ENCODE results near the gene CHKB.
A peak's percentile ranks its signal among the peaks of the same experiment; 100 is the strongest.

Gene CHKB

DNA sequence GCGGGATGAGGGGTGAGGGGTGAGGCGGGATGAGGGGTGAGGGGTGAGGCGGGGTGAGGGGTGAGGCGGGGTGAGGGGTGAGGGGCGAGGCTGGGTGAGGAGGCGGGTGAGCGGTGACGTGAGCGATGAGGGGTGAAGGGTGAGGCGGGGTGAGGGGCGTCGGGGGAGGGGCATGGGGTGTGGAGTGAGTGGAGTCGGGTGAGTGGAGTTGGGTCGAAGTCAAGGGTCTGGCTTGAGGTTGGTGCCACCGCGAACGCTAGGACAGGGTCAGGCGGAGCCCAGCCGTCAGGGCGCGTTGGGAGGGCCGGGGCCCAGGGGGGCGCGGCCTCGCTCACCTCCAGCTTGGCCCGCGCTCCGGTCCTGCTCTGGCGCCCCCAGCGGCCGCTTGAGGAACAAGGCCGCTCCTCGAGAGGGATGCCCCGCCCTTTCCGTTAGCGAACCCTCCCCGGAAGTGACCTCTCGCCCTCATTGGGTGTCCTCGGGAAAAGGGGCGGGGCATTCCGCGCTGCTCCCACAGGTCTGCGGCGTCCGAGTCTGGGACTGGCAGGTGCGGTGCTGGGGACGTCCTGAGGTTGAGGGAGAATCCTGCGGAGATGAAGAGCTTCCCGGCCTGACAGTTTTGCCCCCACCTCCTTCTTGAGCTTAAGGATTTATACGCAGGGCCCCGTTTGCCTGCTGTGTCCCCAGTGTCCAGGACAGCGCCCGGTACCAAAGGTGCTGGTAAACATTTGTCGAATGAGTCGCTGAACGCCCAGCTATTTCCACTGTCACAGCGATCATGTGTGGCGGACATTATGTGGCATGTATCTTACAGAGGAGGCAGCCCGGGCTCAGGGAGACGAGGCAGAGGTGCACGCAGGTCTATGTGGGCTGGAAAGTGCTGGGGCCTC is 19.9 kb downstream of the CHKB start, which contains the start of gene SYCE3 (continued):
- TF ChIP-seq ZNF324 (tag by site-specific recombination; IDR thresholded peaks at IDR 0.05) (peak; percentile 61; the same call in 1 of the 2 replicates), KLF1 (tag by site-specific recombination; IDR thresholded peaks at IDR 0.05) (peak; percentile 89), KLF9 (tag by site-specific recombination; IDR thresholded peaks at IDR 0.05; ENCODE audit: low read depth) (peak; percentile 95), ZNF132 (tag by site-specific recombination; IDR thresholded peaks at IDR 0.05; ENCODE audit: borderline replicate concordance) (no peak), ZIC2 (tag by site-specific recombination; IDR thresholded peaks at IDR 0.05) (peak; percentile 53; the same call in 1 of the 2 replicates), SP7 (tag by site-specific recombination; IDR thresholded peaks at IDR 0.05) (peak; percentile 67), SCRT2 (tag by site-specific recombination; IDR thresholded peaks at IDR 0.05) (peak; percentile 94), ZFHX2 (tag by site-specific recombination; conservative IDR thresholded peaks at IDR 0.05) (no peak), ZNF521 (tag by site-specific recombination; IDR thresholded peaks at IDR 0.05) (no peak), ZNF473 (tag by site-specific recombination; IDR thresholded peaks at IDR 0.05) (no peak), GLIS1 (tag by site-specific recombination; IDR thresholded peaks at IDR 0.05) (peak; percentile 87), ZNF202 (tag by site-specific recombination; IDR thresholded peaks at IDR 0.05; ENCODE audit: borderline replicate concordance) (no peak), BCL11B (tag by site-specific recombination; IDR thresholded peaks at IDR 0.05; ENCODE audit: low read depth) (peak; percentile 73; the same call in 1 of the 2 replicates), ZNF175 (tag by site-specific recombination; IDR thresholded peaks at IDR 0.05) (no peak), ZNF514 (tag by site-specific recombination; IDR thresholded peaks at IDR 0.05) (no peak), ZNF76 (tag by site-specific recombination; IDR thresholded peaks at IDR 0.05; ENCODE audit: borderline replicate concordance, low read depth) (peak; percentile 70; the same call in 1 of the 2 replicates), ZNF785 (tag by site-specific recombination; IDR thresholded peaks at IDR 0.05) (no peak), ZNF530 (tag by site-specific recombination; IDR thresholded peaks at IDR 0.05; ENCODE audit: low read depth) (no peak), YY2 (tag by site-specific recombination; IDR thresholded peaks at IDR 0.05) (no peak)
- TF ChIP-seq, protein P1, sequence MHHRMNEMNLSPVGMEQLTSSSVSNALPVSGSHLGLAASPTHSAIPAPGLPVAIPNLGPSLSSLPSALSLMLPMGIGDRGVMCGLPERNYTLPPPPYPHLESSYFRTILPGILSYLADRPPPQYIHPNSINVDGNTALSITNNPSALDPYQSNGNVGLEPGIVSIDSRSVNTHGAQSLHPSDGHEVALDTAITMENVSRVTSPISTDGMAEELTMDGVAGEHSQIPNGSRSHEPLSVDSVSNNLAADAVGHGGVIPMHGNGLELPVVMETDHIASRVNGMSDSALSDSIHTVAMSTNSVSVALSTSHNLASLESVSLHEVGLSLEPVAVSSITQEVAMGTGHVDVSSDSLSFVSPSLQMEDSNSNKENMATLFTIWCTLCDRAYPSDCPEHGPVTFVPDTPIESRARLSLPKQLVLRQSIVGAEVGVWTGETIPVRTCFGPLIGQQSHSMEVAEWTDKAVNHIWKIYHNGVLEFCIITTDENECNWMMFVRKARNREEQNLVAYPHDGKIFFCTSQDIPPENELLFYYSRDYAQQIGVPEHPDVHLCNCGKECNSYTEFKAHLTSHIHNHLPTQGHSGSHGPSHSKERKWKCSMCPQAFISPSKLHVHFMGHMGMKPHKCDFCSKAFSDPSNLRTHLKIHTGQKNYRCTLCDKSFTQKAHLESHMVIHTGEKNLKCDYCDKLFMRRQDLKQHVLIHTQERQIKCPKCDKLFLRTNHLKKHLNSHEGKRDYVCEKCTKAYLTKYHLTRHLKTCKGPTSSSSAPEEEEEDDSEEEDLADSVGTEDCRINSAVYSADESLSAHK (tag by site-specific recombination; IDR thresholded peaks at IDR 0.05): no peak
- TF ChIP-seq, protein P2, sequence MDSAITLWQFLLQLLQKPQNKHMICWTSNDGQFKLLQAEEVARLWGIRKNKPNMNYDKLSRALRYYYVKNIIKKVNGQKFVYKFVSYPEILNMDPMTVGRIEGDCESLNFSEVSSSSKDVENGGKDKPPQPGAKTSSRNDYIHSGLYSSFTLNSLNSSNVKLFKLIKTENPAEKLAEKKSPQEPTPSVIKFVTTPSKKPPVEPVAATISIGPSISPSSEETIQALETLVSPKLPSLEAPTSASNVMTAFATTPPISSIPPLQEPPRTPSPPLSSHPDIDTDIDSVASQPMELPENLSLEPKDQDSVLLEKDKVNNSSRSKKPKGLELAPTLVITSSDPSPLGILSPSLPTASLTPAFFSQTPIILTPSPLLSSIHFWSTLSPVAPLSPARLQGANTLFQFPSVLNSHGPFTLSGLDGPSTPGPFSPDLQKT (IDR thresholded peaks at IDR 0.05; ENCODE audit: borderline replicate concordance, low read depth, low read length): peak; percentile 99
- TF ChIP-seq, protein P3, sequence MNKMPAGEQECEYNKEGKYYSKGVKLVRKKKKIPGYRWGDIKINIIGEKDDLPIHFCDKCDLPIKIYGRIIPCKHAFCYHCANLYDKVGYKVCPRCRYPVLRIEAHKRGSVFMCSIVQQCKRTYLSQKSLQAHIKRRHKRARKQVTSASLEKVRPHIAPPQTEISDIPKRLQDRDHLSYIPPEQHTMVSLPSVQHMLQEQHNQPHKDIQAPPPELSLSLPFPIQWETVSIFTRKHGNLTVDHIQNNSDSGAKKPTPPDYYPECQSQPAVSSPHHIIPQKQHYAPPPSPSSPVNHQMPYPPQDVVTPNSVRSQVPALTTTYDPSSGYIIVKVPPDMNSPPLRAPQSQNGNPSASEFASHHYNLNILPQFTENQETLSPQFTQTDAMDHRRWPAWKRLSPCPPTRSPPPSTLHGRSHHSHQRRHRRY (tag by site-specific recombination; IDR thresholded peaks at IDR 0.05): no peak
- TF ChIP-seq, protein P4, sequence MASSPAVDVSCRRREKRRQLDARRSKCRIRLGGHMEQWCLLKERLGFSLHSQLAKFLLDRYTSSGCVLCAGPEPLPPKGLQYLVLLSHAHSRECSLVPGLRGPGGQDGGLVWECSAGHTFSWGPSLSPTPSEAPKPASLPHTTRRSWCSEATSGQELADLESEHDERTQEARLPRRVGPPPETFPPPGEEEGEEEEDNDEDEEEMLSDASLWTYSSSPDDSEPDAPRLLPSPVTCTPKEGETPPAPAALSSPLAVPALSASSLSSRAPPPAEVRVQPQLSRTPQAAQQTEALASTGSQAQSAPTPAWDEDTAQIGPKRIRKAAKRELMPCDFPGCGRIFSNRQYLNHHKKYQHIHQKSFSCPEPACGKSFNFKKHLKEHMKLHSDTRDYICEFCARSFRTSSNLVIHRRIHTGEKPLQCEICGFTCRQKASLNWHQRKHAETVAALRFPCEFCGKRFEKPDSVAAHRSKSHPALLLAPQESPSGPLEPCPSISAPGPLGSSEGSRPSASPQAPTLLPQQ (tag by site-specific recombination; IDR thresholded peaks at IDR 0.05): peak; percentile 67; the same call in 1 of the 2 replicates
- TF ChIP-seq, protein P5, sequence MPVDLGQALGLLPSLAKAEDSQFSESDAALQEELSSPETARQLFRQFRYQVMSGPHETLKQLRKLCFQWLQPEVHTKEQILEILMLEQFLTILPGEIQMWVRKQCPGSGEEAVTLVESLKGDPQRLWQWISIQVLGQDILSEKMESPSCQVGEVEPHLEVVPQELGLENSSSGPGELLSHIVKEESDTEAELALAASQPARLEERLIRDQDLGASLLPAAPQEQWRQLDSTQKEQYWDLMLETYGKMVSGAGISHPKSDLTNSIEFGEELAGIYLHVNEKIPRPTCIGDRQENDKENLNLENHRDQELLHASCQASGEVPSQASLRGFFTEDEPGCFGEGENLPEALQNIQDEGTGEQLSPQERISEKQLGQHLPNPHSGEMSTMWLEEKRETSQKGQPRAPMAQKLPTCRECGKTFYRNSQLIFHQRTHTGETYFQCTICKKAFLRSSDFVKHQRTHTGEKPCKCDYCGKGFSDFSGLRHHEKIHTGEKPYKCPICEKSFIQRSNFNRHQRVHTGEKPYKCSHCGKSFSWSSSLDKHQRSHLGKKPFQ (tag by site-specific recombination; IDR thresholded peaks at IDR 0.05): no peak
- TF ChIP-seq, protein P6, sequence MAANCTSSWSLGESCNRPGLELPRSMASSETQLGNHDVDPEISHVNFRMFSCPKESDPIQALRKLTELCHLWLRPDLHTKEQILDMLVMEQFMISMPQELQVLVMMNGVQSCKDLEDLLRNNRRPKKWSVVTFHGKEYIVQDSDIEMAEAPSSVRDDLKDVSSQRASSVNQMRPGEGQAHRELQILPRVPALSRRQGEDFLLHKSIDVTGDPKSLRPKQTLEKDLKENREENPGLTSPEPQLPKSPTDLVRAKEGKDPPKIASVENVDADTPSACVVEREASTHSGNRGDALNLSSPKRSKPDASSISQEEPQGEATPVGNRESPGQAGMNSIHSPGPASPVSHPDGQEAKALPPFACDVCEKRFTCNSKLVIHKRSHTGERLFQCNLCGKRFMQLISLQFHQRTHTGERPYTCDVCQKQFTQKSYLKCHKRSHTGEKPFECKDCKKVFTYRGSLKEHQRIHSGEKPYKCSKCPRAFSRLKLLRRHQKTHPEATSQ (tag by site-specific recombination; IDR thresholded peaks at IDR 0.05): no peak
- TF ChIP-seq, protein P7, sequence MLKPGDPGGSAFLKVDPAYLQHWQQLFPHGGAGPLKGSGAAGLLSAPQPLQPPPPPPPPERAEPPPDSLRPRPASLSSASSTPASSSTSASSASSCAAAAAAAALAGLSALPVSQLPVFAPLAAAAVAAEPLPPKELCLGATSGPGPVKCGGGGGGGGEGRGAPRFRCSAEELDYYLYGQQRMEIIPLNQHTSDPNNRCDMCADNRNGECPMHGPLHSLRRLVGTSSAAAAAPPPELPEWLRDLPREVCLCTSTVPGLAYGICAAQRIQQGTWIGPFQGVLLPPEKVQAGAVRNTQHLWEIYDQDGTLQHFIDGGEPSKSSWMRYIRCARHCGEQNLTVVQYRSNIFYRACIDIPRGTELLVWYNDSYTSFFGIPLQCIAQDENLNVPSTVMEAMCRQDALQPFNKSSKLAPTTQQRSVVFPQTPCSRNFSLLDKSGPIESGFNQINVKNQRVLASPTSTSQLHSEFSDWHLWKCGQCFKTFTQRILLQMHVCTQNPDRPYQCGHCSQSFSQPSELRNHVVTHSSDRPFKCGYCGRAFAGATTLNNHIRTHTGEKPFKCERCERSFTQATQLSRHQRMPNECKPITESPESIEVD (tag by site-specific recombination; IDR thresholded peaks at IDR 0.05): no peak
